ENCODE results near the gene THAP8. TPM values are rescaled to one million over a fixed set of nuclear protein-coding genes. Genes with fewer than 3 reads are reported as not detected.

THAP8 gene
- polyA plus RNA-seq, 2 of the 4 experiments (the other 2 are of a cell fraction) = 3.1 to 7.5 TPM

GRCh38 chr19:36028313-36029041 is 25.6 kb downstream of the THAP8 start:
- ChIA-PET POLR2A (no interaction called here), CTCF (interaction anchor here (0.5 to 2.9 kb wide), 8 partner anchors 11 to 144 kb away, joined by 3 to 10 read pairs (median 4); partner anchors contain the start of gene ALKBH6)
- Histone ChIP-seq H3K4me1 (no peaks in the 10 kb centered on the region), H3K27ac (no peak overlapping the region), H3K4me2 (no peak overlapping the region), H3K9me3 (no peaks in the 10 kb centered on the region), H3K4me3 (no peak overlapping the region)
- ATAC-seq (no peak; a peak in 1 of 6 replicates), DNase-seq (ENCODE audit: low read depth in 1 of 2, low spot score in 1 of 2) (no peak), FAIRE-seq (no peak)
- WGBS (ENCODE audit: missing lambda C conversion rate) = 88% methylated on average over 10 of the region's 10 CpGs
- no peak for TF ChIP-seq NR3C1 (IDR thresholded peaks at IDR 0.05)
- no peak for TF ChIP-seq EHF (CRISPR knock-in tag; IDR thresholded peaks at IDR 0.05)
- no peak for TF ChIP-seq FOXS1 (CRISPR knock-in tag; IDR thresholded peaks at IDR 0.05)
- TF ChIP-seq MAFK (IDR thresholded peaks at IDR 0.05; ENCODE audit: partially characterized antibody) = no peak
- no peak for TF ChIP-seq GATA3 (IDR thresholded peaks at IDR 0.05; ENCODE audit: borderline replicate concordance)
- no peak for TF ChIP-seq EP300 (IDR thresholded peaks at IDR 0.05)
- no peak for TF ChIP-seq NFE2L2 (conservative IDR thresholded peaks at IDR 0.05; ENCODE audit: low read length)
- TF ChIP-seq BCL3 (IDR thresholded peaks at IDR 0.05) = no peak
- TF ChIP-seq ELK1 (IDR thresholded peaks at IDR 0.05; ENCODE audit: low read depth, low read length) = no peak
- TF ChIP-seq CBX2 (IDR thresholded peaks at IDR 0.05; ENCODE audit: borderline replicate concordance, low read depth) = no peak

- peak; percentile 73 for FAIRE-seq
- ATAC-seq = no peak
- Histone ChIP-seq H3K4me3 (no peak overlapping the region), H3K4me1 (no peaks in the 10 kb centered on the region), H3K4me2 (no peak overlapping the region), H3K27ac (no peak overlapping the region), H3K9me3 (no peaks in the 10 kb centered on the region)
- 94% methylated on average over 6 of the region's 6 CpGs for WGBS (ENCODE audit: missing lambda C conversion rate)
- TF ChIP-seq BCL3 (IDR thresholded peaks at IDR 0.05) = no peak
- TF ChIP-seq MAX (IDR thresholded peaks at IDR 0.05) = no peak
- TF ChIP-seq BHLHE40 (IDR thresholded peaks at IDR 0.05; ENCODE audit: low read depth, low read length) = no peak
- no peak for TF ChIP-seq CHD4 (IDR thresholded peaks at IDR 0.05; ENCODE audit: borderline replicate concordance)
- TF ChIP-seq NPAS2 (CRISPR knock-in tag; IDR thresholded peaks at IDR 0.05; ENCODE audit: borderline replicate concordance) = no peak
- no peak for TF ChIP-seq JUN (IDR thresholded peaks at IDR 0.05)
- no peak for TF ChIP-seq REST (IDR thresholded peaks at IDR 0.05)
- TF ChIP-seq PHF8 (IDR thresholded peaks at IDR 0.05; ENCODE audit: borderline replicate concordance, low read depth) = no peak
- DNase-seq (ENCODE audit: low read depth in 1 of 2, low spot score in 1 of 2) = no peak
- CTCF ChIA-PET = interaction anchor here (1.0 to 2.6 kb wide), 3 partner anchors 10 to 16 kb away, joined by 3 to 10 read pairs (median 4); no protein-coding TSS in a partner anchor
- POLR2A ChIA-PET = no interaction called here
Observed at GRCh38 chr19:36027696-36028095, 26.4 kb downstream of the THAP8 start.

All from A549 (cell line).